IPS-18a (cell line): ENCODE data around the gene TMEM138.

ENCODE experiments used
- H3K27ac ChIP-seq: one replicate; pipeline ENCODE4 v1.5.1; 2013; ENCODE audit warnings: low read length
- H3K27me3 ChIP-seq: one replicate; pipeline ENCODE4 v1.6.1; 2013; ENCODE audit warnings: mild to moderate bottlenecking, low read length; ENCODE audit not compliant: control insufficient read depth, insufficient read depth
- H3K36me3 ChIP-seq: one replicate; pipeline ENCODE4 v1.6.1; 2013; ENCODE audit warnings: low read depth, low read length; ENCODE audit not compliant: control insufficient read depth
- H3K4me1 ChIP-seq: one replicate; pipeline ENCODE4 v1.6.1; 2013; ENCODE audit warnings: low read depth, low read length; ENCODE audit not compliant: control insufficient read depth
- H3K4me3 ChIP-seq: one replicate; pipeline ENCODE4 v1.5.1; 2013; ENCODE audit warnings: low read length
- H3K9ac ChIP-seq: one replicate; pipeline ENCODE4 v1.6.1; 2013; ENCODE audit warnings: mild to moderate bottlenecking, low read length, moderate library complexity
- H3K9me3 ChIP-seq: one replicate; pipeline ENCODE4 v1.6.1; 2013; ENCODE audit warnings: low read depth, low read length; ENCODE audit not compliant: control insufficient read depth

The TMEM138 gene

GRCh38 chr11:61403658-61404057 is 41.5 kb downstream of the TMEM138 start:
- no peaks in the 10 kb centered on the region for H3K9me3 ChIP-seq
- no peaks in the 10 kb centered on the region for H3K27me3 ChIP-seq
- H3K4me1 ChIP-seq, result no peaks in the 10 kb centered on the region
- no peak overlapping the region for H3K9ac ChIP-seq
- no peak overlapping the region for H3K4me3 ChIP-seq
- no peak overlapping the region for H3K27ac ChIP-seq
- peaks cover 61% of the 10 kb centered on the region for H3K36me3 ChIP-seq

GRCh38 chr11:61404103-61404502 is 41.9 kb downstream of the TMEM138 start:
- H3K27ac ChIP-seq, result no peak overlapping the region
- H3K4me3 ChIP-seq, result no peak overlapping the region
- H3K9ac ChIP-seq, result no peak overlapping the region
- H3K27me3 ChIP-seq, result no peaks in the 10 kb centered on the region
- peaks cover 65% of the 10 kb centered on the region for H3K36me3 ChIP-seq
- H3K4me1 ChIP-seq, result no peaks in the 10 kb centered on the region
- no peaks in the 10 kb centered on the region for H3K9me3 ChIP-seq

GRCh38 chr11:61404641-61405040 is 42.5 kb downstream of the TMEM138 start:
- H3K9me3 ChIP-seq, result no peaks in the 10 kb centered on the region
- no peaks in the 10 kb centered on the region for H3K27me3 ChIP-seq
- no peak overlapping the region for H3K4me3 ChIP-seq
- no peak overlapping the region for H3K9ac ChIP-seq
- H3K4me1 ChIP-seq, result no peaks in the 10 kb centered on the region
- H3K27ac ChIP-seq, result no peak overlapping the region
- H3K36me3 ChIP-seq, result peaks cover 66% of the 10 kb centered on the region

- Histone ChIP-seq H3K27ac (no peak overlapping the region), H3K36me3 (peaks cover 80% of the 10 kb centered on the region), H3K4me1 (no peaks in the 10 kb centered on the region), H3K27me3 (no peaks in the 10 kb centered on the region), H3K4me3 (no peak overlapping the region), H3K9ac (no peak overlapping the region), H3K9me3 (no peaks in the 10 kb centered on the region)
These were observed 43.9 kb downstream of the TMEM138 start for GRCh38 chr11:61406067-61406466.

- H3K27me3 ChIP-seq, result no peaks in the 10 kb centered on the region
- H3K36me3 ChIP-seq, result peaks cover 91% of the 10 kb centered on the region
- H3K27ac ChIP-seq, result no peak overlapping the region
- H3K4me3 ChIP-seq, result no peak overlapping the region
- H3K4me1 ChIP-seq, result no peaks in the 10 kb centered on the region
- no peaks in the 10 kb centered on the region for H3K9me3 ChIP-seq
- H3K9ac ChIP-seq, result no peak overlapping the region
These were observed 45.0 kb downstream of the TMEM138 start for GRCh38 chr11:61406991-61407728.

GRCh38 chr11:61411589-61411988 is 49.4 kb downstream of the TMEM138 start:
- H3K9me3 ChIP-seq, result no peaks in the 10 kb centered on the region
- H3K36me3 ChIP-seq, result peaks cover 91% of the 10 kb centered on the region
- H3K27ac ChIP-seq, result no peak overlapping the region
- no peak overlapping the region for H3K4me3 ChIP-seq
- H3K27me3 ChIP-seq, result no peaks in the 10 kb centered on the region
- no peak overlapping the region for H3K9ac ChIP-seq
- no peaks in the 10 kb centered on the region for H3K4me1 ChIP-seq

GRCh38 chr11:61413496-61413895 is 51.3 kb downstream of the TMEM138 start:
- Histone ChIP-seq H3K36me3 (peaks cover 93% of the 10 kb centered on the region), H3K4me3 (no peak overlapping the region), H3K4me1 (no peaks in the 10 kb centered on the region), H3K27me3 (no peaks in the 10 kb centered on the region), H3K9me3 (no peaks in the 10 kb centered on the region), H3K27ac (no peak overlapping the region), H3K9ac (no peak overlapping the region)

GRCh38 chr11:61414547-61414946 is 52.4 kb downstream of the TMEM138 start:
- no peaks in the 10 kb centered on the region for H3K27me3 ChIP-seq
- H3K4me3 ChIP-seq, result no peak overlapping the region
- H3K9ac ChIP-seq, result no peak overlapping the region
- no peak overlapping the region for H3K27ac ChIP-seq
- H3K4me1 ChIP-seq, result no peaks in the 10 kb centered on the region
- H3K9me3 ChIP-seq, result no peaks in the 10 kb centered on the region
- H3K36me3 ChIP-seq, result peaks cover 98% of the 10 kb centered on the region

- no peak overlapping the region for H3K27ac ChIP-seq
- no peaks in the 10 kb centered on the region for H3K27me3 ChIP-seq
- no peak overlapping the region for H3K4me3 ChIP-seq
- no peaks in the 10 kb centered on the region for H3K9me3 ChIP-seq
- no peak overlapping the region for H3K9ac ChIP-seq
- peaks cover 98% of the 10 kb centered on the region for H3K36me3 ChIP-seq
- no peaks in the 10 kb centered on the region for H3K4me1 ChIP-seq
These were observed 53.2 kb downstream of the TMEM138 start for GRCh38 chr11:61415381-61415780.

- Histone ChIP-seq H3K36me3 (peaks cover 96% of the 10 kb centered on the region), H3K9ac (no peak overlapping the region), H3K27me3 (no peaks in the 10 kb centered on the region), H3K9me3 (no peaks in the 10 kb centered on the region), H3K4me1 (no peaks in the 10 kb centered on the region), H3K4me3 (no peak overlapping the region), H3K27ac (no peak overlapping the region)
These were observed 54.8 kb downstream of the TMEM138 start for GRCh38 chr11:61416941-61417340.

- Histone ChIP-seq H3K4me3 (no peak overlapping the region), H3K27me3 (no peaks in the 10 kb centered on the region), H3K9ac (no peak overlapping the region), H3K9me3 (no peaks in the 10 kb centered on the region), H3K4me1 (no peaks in the 10 kb centered on the region), H3K36me3 (peaks cover 96% of the 10 kb centered on the region), H3K27ac (no peak overlapping the region)
These were observed 55.5 kb downstream of the TMEM138 start for GRCh38 chr11:61417670-61418069.

GRCh38 chr11:61418136-61418535 is 56.0 kb downstream of the TMEM138 start:
- H3K4me1 ChIP-seq, result no peaks in the 10 kb centered on the region

More at GRCh38 chr11:61418136-61418535, 56.0 kb downstream of the TMEM138 start:
- Histone ChIP-seq H3K27ac (no peak overlapping the region), H3K9ac (no peak overlapping the region), H3K36me3 (peaks cover 93% of the 10 kb centered on the region), H3K4me3 (no peak overlapping the region), H3K9me3 (no peaks in the 10 kb centered on the region), H3K27me3 (no peaks in the 10 kb centered on the region)
